SHP77 (cell line): ENCODE results near the gene NSL1.
A peak's percentile ranks its signal among the peaks of the same experiment; 100 is the strongest.
"Not testable (repeated sequence)": the region's sequence is repeated elsewhere in the genome, so short reads cannot be mapped to it uniquely, and the experiment has no call there.

Source experiments
- DNase-seq, 2 experiments: peaks; one replicate each; lab custom pipeline; 2025; lab: John Stamatoyannopoulos, UW

Gene NSL1

GRCh38 chr1:212791676-212792395 is at the start of gene NSL1, which contains the start of gene TATDN3:
TSS of gene NSL1 (minus strand) at chr1:212791777. CDS start at chr1:212791763, 14 bp downstream.
TSS of gene TATDN3 (plus strand) at chr1:212791894. CDS start at chr1:212791922, 28 bp downstream.
- DNase-seq = peak; percentile 78 to 87

GRCh38 chr1:212838145-212838544 is 46.6 kb upstream of the NSL1 start:
- DNase-seq = no peak

- not testable (repeated sequence) for DNase-seq
These were observed 41.9 kb upstream of the NSL1 start for GRCh38 chr1:212833211-212834207.

DNA sequence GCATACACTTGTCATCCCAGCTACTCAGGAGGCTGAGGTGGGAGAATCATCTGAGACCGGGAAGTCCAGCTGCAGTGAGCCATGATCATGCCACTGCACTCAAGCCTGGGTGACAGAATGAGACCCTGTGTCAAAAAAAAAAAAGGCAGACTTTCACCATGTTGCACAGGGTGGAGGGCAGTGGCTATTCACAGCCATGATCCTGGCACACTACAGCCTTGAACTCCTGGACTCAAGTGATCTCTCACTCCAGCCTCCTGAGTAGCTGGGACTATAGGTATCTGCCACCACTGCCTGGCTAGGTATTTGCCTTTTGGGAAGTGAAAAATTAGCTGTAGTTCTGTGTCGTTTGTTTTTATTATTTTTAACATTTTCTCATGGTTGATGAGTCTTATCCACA is 36.8 kb upstream of the NSL1 start:
- DNase-seq = no peak

- DNase-seq = no peak
These were observed 36.3 kb upstream of the NSL1 start for GRCh38 chr1:212827831-212828278.

DNA sequence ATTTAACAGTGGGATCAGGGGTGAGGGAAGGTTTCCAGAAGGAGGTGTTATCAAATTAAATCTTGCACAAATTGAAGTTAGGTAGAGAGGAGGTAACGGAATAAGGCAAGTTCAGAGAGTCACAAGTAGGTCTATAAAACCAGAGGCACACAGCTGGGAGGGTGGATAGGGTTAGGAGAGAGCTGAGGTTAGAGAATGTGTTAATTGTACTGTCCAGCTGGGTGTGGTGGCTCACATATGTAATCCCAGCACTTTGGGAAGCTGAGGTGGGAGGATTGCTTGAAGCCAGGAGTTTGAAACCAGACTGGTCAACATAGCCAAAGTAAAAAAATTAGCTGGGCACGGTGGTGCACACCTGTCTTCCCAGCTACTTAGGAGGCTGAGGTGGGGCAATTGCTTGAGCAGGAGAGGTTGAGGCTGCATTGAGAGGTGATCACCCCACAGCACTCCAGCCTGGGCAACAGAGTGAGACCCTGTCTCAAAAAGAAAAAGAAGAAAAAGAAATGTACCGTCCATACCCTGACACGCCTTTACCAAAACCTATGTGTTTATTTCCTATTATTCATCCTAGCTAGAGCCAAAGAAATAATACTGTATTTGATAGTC is 35.7 kb upstream of the NSL1 start:
- DNase-seq = no peak

- DNase-seq = no peak
These were observed 34.3 kb upstream of the NSL1 start for GRCh38 chr1:212825798-212826452.

GRCh38 chr1:212824201-212824600 is 32.6 kb upstream of the NSL1 start:
- DNase-seq = no peak

DNA sequence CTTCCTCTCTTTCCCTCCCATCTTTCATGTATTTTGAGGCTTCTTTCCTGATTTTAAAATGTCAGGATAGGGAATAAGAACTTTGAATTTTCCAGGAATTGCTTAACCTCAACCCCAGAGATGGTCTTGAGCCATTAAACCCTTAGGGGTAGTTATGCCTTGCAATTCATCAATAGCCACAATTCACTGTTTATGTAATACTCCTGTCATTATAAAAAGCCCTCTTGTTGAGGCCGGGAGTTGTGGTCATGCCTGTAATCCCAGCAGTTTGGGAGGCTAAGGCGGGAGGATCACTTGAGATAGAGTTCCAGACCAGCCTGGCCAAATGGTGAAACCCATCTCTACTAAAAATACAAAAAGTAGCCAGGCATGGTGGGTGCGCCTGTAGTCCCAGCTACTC is 31.4 kb upstream of the NSL1 start:
- no peak for DNase-seq

GRCh38 chr1:212820969-212821368 is 29.4 kb upstream of the NSL1 start:
- no peak for DNase-seq

- DNase-seq = no peak
These were observed 28.1 kb upstream of the NSL1 start for GRCh38 chr1:212819726-212820125.

DNA sequence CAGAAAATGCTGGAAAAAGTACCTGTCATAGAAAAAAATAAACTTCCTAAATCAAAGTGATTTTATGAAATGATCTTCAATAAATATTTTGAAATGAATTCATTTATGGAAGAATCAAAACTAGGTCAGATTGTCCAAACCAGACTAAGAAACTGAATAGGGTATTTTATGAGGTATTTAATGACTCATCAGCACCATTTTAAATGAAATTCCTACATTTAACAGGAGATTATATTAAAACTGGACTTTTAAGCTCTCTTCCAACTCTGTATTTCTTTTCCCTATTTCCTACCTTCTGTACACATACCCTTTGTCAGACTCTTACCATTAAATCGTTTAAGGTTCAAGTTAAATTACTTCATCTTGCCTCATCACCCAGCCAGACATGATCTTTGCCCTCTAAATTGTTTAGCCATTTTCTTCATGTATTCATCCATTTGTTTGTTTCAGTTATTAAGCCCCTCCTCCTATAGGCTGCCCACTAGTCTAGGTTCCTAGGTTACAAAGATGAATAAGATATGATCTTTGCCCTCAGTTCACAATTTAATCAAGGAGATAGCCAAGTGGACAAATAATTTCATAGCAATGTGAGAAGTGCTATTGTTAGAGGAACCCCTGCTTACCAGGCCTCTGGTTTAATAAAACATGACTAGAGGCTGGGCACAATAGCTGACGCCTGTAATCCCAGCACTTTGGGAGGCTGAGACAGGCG is 25.1 kb upstream of the NSL1 start:
- no peak for DNase-seq

DNA sequence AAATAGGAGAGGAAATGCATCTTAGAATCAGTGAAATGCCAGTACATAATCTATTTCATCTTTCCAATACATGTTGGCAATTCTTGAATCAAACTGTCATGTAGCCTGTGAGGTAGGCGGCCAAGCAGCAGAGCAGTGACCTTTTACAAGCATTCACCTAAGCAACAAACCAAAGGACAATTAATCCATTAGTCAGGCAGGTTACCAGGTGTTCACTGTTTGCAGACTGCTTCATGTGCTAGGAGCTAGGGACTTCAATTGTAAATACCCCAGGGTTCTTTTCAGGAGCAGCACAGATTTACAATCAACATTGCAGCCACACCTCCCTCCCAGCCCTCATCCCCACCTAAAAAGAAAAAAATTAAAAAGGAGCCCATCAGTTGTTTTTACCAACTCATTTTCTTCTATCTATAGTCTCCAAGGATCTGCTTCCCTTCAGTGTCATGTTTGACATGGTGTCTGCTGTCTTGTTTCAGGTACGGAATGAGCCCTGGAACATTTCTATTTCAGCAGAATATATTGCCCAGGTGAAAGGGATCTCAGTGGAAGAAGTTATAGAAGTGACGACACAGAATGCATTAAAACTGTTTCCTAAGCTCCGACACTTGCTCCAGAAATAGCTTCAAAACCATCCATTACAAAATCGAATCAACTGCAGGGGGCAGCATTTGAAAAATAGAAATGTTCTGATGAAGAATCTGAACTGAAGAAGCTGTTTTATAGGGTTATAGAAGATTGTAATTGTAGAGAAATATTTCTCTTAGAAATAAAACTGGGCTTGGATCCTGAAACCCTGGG is 23.2 kb upstream of the NSL1 start:
- peak in 1 of 2 experiments; percentile 32 for DNase-seq

DNA sequence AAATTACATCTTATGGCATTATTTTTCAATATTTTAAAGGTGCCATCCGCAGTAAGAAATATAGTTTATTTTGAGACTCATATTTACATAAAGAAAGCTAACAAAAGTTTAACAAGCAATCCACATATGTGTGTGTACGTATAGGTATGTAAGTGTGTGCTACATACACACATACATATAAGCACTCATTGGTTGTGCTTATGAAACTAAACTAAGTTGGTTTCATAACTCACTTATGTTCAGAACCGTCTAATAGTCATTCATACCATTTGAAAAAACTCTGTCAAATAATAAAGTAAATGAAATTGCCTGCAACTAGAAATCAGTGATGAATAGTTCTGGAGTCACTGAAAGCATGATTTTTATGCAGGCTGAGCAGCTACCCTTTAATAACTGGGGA is 14.2 kb upstream of the NSL1 start:
- DNase-seq = no peak

- DNase-seq = no peak
These were observed 6.1 kb upstream of the NSL1 start for GRCh38 chr1:212797681-212798080.

DNA sequence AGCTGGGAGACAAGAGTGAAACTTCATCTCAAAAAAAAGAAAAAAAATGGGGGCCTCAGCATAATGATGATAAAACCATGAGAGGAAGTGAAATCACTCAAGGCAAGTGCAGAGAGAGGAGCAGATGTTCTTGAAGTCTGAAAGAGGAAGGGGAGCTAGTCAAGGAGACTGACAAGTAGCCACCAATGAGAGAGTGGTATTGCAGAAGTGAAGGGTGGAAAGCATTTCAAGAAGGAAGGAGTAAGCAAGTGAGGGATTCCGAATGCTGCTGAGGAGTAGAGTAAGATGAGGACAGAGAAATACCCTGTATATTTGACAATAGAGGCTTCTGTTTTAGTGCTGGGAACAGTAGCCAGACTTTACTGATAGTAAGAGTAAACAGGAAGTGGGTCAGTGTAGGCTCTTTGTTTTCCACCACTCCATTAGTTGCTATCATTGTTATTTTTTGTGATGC is 3.0 kb upstream of the NSL1 start:
- DNase-seq = no peak

GRCh38 chr1:212792396-212792908 is 875 bp upstream of the NSL1 start:
- no peak for DNase-seq

DNA sequence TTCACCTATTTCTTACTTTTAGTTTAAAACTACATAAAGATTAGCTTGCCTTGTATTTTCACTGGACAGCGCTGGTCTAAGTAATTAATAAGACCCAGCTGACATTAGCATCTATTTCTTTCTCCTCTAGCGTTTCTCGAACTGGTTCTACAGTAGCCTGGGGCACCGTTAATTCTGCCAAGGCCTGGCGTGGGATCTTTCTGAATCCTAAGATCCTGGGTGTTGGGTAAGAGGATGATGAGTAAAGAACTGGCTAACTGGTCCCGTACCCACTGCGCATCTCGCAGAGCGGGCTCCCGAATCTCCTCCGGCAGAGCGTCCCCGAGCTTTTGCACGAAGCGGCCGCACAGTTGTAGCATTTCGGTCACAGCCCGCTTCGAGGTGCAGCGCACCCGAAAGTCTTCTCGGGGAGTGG is 309 bp downstream of the NSL1 start:
- peak in 1 of 2 experiments; percentile 33 for DNase-seq

DNA sequence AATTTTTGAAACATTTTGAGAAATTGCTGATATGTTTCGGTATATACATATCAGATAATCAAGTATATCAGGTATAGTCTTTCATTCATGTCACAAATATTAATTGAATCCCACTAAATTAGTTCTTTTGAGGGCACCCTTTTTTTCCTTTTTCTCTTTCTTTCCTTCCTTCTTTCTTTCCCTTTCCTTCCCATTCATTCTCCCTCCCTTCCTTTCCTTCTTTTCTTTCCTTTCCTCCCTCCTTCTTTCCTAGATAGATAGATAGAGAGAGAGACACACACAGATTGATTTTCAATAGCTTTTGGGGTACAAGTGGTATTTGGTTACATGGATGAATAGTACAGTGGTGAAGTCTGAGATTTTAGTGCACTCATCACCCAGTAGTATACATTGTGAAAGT is 5.7 kb downstream of the NSL1 start:
- no peak for DNase-seq

GRCh38 chr1:212783976-212784375 is 7.6 kb downstream of the NSL1 start:
- no peak for DNase-seq
